ENCODE data around the gene PKP1.

The PKP1 gene

GRCh38 chr1:201366696-201367095 lies 83.4 kb downstream of the PKP1 start:
- no peak for DNase-seq (ENCODE audit: low spot score)
- H2AFZ ChIP-seq (ENCODE audit: low read length): no peak overlapping the region
- no CpG with 5 or more reads among the region's 7 CpGs for WGBS, 2 donors (ENCODE audit: extremely low coverage in 2 of 2, insufficient read length in 2 of 2, insufficient replicate concordance in 1 of 2)

GRCh38 chr1:201369209-201369608 lies 85.9 kb downstream of the PKP1 start:
- peaks cover 0 to 16% of the 10 kb centered on the region in 2 donors for H3K4me1 ChIP-seq (ENCODE audit: control insufficient read depth in 2 of 2, insufficient read depth in 1 of 2, low read depth in 1 of 2, low read length in 2 of 2)

More at GRCh38 chr1:201366696-201367095, 83.4 kb downstream of the PKP1 start:
- Histone ChIP-seq H3K79me1 (ENCODE audit: low read depth, low read length) (peaks cover 2% of the 10 kb centered on the region), H2BK15ac (ENCODE audit: low read length) (no peak overlapping the region), H3K23ac (ENCODE audit: low read depth, low read length, poor library complexity) (no peak overlapping the region), H3K4me3 (ENCODE audit: low read length in 2 of 2) (no peak overlapping the region), H3K4me1 (ENCODE audit: control insufficient read depth in 2 of 2, insufficient read depth in 1 of 2, low read depth in 1 of 2, low read length in 2 of 2) (peaks cover 0 to 8% of the 10 kb centered on the region in 2 donors), H2BK12ac (ENCODE audit: low read length) (peak overlapping the region; percentile 85), H3K27ac (replicated peaks; ENCODE audit: low read length) (no peak overlapping the region), H4K8ac (ENCODE audit: low read depth, low read length) (no peak overlapping the region), H3K36me3 (replicated peaks in 1 of 2; ENCODE audit: control insufficient read depth in 2 of 2, insufficient read depth in 2 of 2, low read length in 2 of 2) (no peaks in the 10 kb centered on the region), H3K4me2 (ENCODE audit: insufficient read depth, low read length, poor library complexity, severe bottlenecking) (no peak overlapping the region), H2BK120ac (ENCODE audit: low read depth, low read length) (no peak overlapping the region), H3K27me3 (ENCODE audit: control insufficient read depth in 3 of 3, insufficient read depth in 3 of 3, low read depth in 1 of 3, low read length in 3 of 3) (peaks cover 0 to 43% (median 0%) of the 10 kb centered on the region in 3 experiments), H3K4ac (ENCODE audit: low read length) (no peak overlapping the region), H3K18ac (ENCODE audit: low read length) (peak overlapping the region; percentile 16), H4K91ac (ENCODE audit: low read depth, low read length, poor library complexity) (no peak overlapping the region), H3K9ac (ENCODE audit: low read depth, low read length, poor library complexity) (no peak overlapping the region), H2AK5ac (ENCODE audit: low read depth, low read length) (peak overlapping the region; percentile 73), H2BK5ac (ENCODE audit: low read length) (no peak overlapping the region), H3K14ac (ENCODE audit: low read length) (no peak overlapping the region), H3K9me3 (replicated peaks in 1 of 2; ENCODE audit: control insufficient read depth in 2 of 2, insufficient read depth in 1 of 2, low read depth in 1 of 2, low read length in 2 of 2) (no peaks in the 10 kb centered on the region)

GRCh38 chr1:201370500-201370899 lies 87.2 kb downstream of the PKP1 start:
- Histone ChIP-seq H3K27ac (replicated peaks; ENCODE audit: low read length) (no peak overlapping the region), H3K36me3 (replicated peaks in 1 of 2; ENCODE audit: control insufficient read depth in 2 of 2, insufficient read depth in 2 of 2, low read length in 2 of 2) (no peaks in the 10 kb centered on the region), H3K4me3 (ENCODE audit: low read length in 2 of 2) (no peak overlapping the region), H2BK15ac (ENCODE audit: low read length) (peak overlapping the region; percentile 25), H3K9me3 (replicated peaks in 1 of 2; ENCODE audit: control insufficient read depth in 2 of 2, insufficient read depth in 1 of 2, low read depth in 1 of 2, low read length in 2 of 2) (no peaks in the 10 kb centered on the region), H3K79me1 (ENCODE audit: low read depth, low read length) (peaks cover 2% of the 10 kb centered on the region), H2AFZ (ENCODE audit: low read length) (no peak overlapping the region), H3K4me2 (ENCODE audit: insufficient read depth, low read length, poor library complexity, severe bottlenecking) (no peak overlapping the region), H3K23ac (ENCODE audit: low read depth, low read length, poor library complexity) (no peak overlapping the region), H3K14ac (ENCODE audit: low read length) (no peak overlapping the region), H3K9ac (ENCODE audit: low read depth, low read length, poor library complexity) (peak overlapping the region; percentile 65), H4K91ac (ENCODE audit: low read depth, low read length, poor library complexity) (no peak overlapping the region), H3K18ac (ENCODE audit: low read length) (no peak overlapping the region), H3K4ac (ENCODE audit: low read length) (no peak overlapping the region), H2BK120ac (ENCODE audit: low read depth, low read length) (no peak overlapping the region), H4K8ac (ENCODE audit: low read depth, low read length) (no peak overlapping the region), H2BK12ac (ENCODE audit: low read length) (no peak overlapping the region), H2AK5ac (ENCODE audit: low read depth, low read length) (no peak overlapping the region), H3K27me3 (ENCODE audit: control insufficient read depth in 3 of 3, insufficient read depth in 3 of 3, low read depth in 1 of 3, low read length in 3 of 3) (peaks cover 0 to 45% (median 0%) of the 10 kb centered on the region in 3 experiments), H3K4me1 (ENCODE audit: control insufficient read depth in 2 of 2, insufficient read depth in 1 of 2, low read depth in 1 of 2, low read length in 2 of 2) (peaks cover 0 to 28% of the 10 kb centered on the region in 2 donors), H2BK5ac (ENCODE audit: low read length) (no peak overlapping the region)
- WGBS, 2 donors (ENCODE audit: extremely low coverage in 2 of 2, insufficient read length in 2 of 2, insufficient replicate concordance in 1 of 2): no CpG with 5 or more reads among the region's 3 CpGs
- DNase-seq (ENCODE audit: low spot score): no peak

More at GRCh38 chr1:201369209-201369608, 85.9 kb downstream of the PKP1 start:
- H3K18ac ChIP-seq (ENCODE audit: low read length): peak overlapping the region; percentile 69
- DNase-seq (ENCODE audit: low spot score): no peak
- peaks cover 0 to 45% (median 0%) of the 10 kb centered on the region in 3 experiments for H3K27me3 ChIP-seq (ENCODE audit: control insufficient read depth in 3 of 3, insufficient read depth in 3 of 3, low read depth in 1 of 3, low read length in 3 of 3)
- no peak overlapping the region for H2BK5ac ChIP-seq (ENCODE audit: low read length)
- no peak overlapping the region for H4K8ac ChIP-seq (ENCODE audit: low read depth, low read length)
- H3K4ac ChIP-seq (ENCODE audit: low read length): no peak overlapping the region
- no peak overlapping the region for H2BK120ac ChIP-seq (ENCODE audit: low read depth, low read length)
- peak overlapping the region; percentile 81 for H2AK5ac ChIP-seq (ENCODE audit: low read depth, low read length)
- peak overlapping the region; percentile 9 for H2BK15ac ChIP-seq (ENCODE audit: low read length)
- H3K4me3 ChIP-seq (ENCODE audit: low read length in 2 of 2): no peak overlapping the region
- no peak overlapping the region for H4K91ac ChIP-seq (ENCODE audit: low read depth, low read length, poor library complexity)
- H3K79me1 ChIP-seq (ENCODE audit: low read depth, low read length): peaks cover 2% of the 10 kb centered on the region
- no peak overlapping the region for H3K14ac ChIP-seq (ENCODE audit: low read length)
- H3K4me2 ChIP-seq (ENCODE audit: insufficient read depth, low read length, poor library complexity, severe bottlenecking): no peak overlapping the region
- H3K27ac ChIP-seq (replicated peaks; ENCODE audit: low read length): no peak overlapping the region
- H3K23ac ChIP-seq (ENCODE audit: low read depth, low read length, poor library complexity): no peak overlapping the region
- H3K9me3 ChIP-seq (replicated peaks in 1 of 2; ENCODE audit: control insufficient read depth in 2 of 2, insufficient read depth in 1 of 2, low read depth in 1 of 2, low read length in 2 of 2): no peaks in the 10 kb centered on the region
- no CpG with 5 or more reads among the region's 6 CpGs for WGBS, 2 donors (ENCODE audit: extremely low coverage in 2 of 2, insufficient read length in 2 of 2, insufficient replicate concordance in 1 of 2)
- H2BK12ac ChIP-seq (ENCODE audit: low read length): peak overlapping the region; percentile 33
- peak overlapping the region; percentile 44 for H3K9ac ChIP-seq (ENCODE audit: low read depth, low read length, poor library complexity)
- H2AFZ ChIP-seq (ENCODE audit: low read length): no peak overlapping the region
- no peaks in the 10 kb centered on the region for H3K36me3 ChIP-seq (replicated peaks in 1 of 2; ENCODE audit: control insufficient read depth in 2 of 2, insufficient read depth in 2 of 2, low read length in 2 of 2)

GRCh38 chr1:201371276-201371675 lies 88.0 kb downstream of the PKP1 start:
- H3K79me1 ChIP-seq (ENCODE audit: low read depth, low read length): peaks cover 2% of the 10 kb centered on the region
- H3K23ac ChIP-seq (ENCODE audit: low read depth, low read length, poor library complexity): no peak overlapping the region
- no CpG with 5 or more reads among the region's 9 CpGs for WGBS, 2 donors (ENCODE audit: extremely low coverage in 2 of 2, insufficient read length in 2 of 2, insufficient replicate concordance in 1 of 2)
- H3K27me3 ChIP-seq (ENCODE audit: control insufficient read depth in 3 of 3, insufficient read depth in 3 of 3, low read depth in 1 of 3, low read length in 3 of 3): peaks cover 0 to 45% (median 0%) of the 10 kb centered on the region in 3 experiments
- no peak overlapping the region for H3K18ac ChIP-seq (ENCODE audit: low read length)
- H3K4me2 ChIP-seq (ENCODE audit: insufficient read depth, low read length, poor library complexity, severe bottlenecking): no peak overlapping the region
- no peaks in the 10 kb centered on the region for H3K36me3 ChIP-seq (replicated peaks in 1 of 2; ENCODE audit: control insufficient read depth in 2 of 2, insufficient read depth in 2 of 2, low read length in 2 of 2)
- no peak overlapping the region for H3K4me3 ChIP-seq (ENCODE audit: low read length in 2 of 2)
- H2BK120ac ChIP-seq (ENCODE audit: low read depth, low read length): no peak overlapping the region
- no peak overlapping the region for H2BK15ac ChIP-seq (ENCODE audit: low read length)
- H2AK5ac ChIP-seq (ENCODE audit: low read depth, low read length): no peak overlapping the region
- H4K91ac ChIP-seq (ENCODE audit: low read depth, low read length, poor library complexity): no peak overlapping the region
- no peak overlapping the region for H4K8ac ChIP-seq (ENCODE audit: low read depth, low read length)
- H3K4ac ChIP-seq (ENCODE audit: low read length): no peak overlapping the region
- H3K4me1 ChIP-seq (ENCODE audit: control insufficient read depth in 2 of 2, insufficient read depth in 1 of 2, low read depth in 1 of 2, low read length in 2 of 2): peaks cover 0 to 34% of the 10 kb centered on the region in 2 donors
- H3K9me3 ChIP-seq (replicated peaks in 1 of 2; ENCODE audit: control insufficient read depth in 2 of 2, insufficient read depth in 1 of 2, low read depth in 1 of 2, low read length in 2 of 2): no peaks in the 10 kb centered on the region
- H3K27ac ChIP-seq (replicated peaks; ENCODE audit: low read length): no peak overlapping the region
- H3K14ac ChIP-seq (ENCODE audit: low read length): no peak overlapping the region
- no peak overlapping the region for H3K9ac ChIP-seq (ENCODE audit: low read depth, low read length, poor library complexity)
- no peak overlapping the region for H2AFZ ChIP-seq (ENCODE audit: low read length)
- DNase-seq (ENCODE audit: low spot score): no peak
- no peak overlapping the region for H2BK12ac ChIP-seq (ENCODE audit: low read length)
- H2BK5ac ChIP-seq (ENCODE audit: low read length): peak overlapping the region; percentile 1
